HG03159 (cell line): ENCODE measurements around the gene HHIPL2.

ENCODE experiments used
- ATAC-seq: cut with Tn5 transposase; IDR thresholded peaks from one replicate; pipeline ENCODE4 v1.9.1; 2021; ENCODE audit warnings: mild to moderate bottlenecking, moderate library complexity; ENCODE audit not compliant: unreplicated experiment

Gene HHIPL2

DNA sequence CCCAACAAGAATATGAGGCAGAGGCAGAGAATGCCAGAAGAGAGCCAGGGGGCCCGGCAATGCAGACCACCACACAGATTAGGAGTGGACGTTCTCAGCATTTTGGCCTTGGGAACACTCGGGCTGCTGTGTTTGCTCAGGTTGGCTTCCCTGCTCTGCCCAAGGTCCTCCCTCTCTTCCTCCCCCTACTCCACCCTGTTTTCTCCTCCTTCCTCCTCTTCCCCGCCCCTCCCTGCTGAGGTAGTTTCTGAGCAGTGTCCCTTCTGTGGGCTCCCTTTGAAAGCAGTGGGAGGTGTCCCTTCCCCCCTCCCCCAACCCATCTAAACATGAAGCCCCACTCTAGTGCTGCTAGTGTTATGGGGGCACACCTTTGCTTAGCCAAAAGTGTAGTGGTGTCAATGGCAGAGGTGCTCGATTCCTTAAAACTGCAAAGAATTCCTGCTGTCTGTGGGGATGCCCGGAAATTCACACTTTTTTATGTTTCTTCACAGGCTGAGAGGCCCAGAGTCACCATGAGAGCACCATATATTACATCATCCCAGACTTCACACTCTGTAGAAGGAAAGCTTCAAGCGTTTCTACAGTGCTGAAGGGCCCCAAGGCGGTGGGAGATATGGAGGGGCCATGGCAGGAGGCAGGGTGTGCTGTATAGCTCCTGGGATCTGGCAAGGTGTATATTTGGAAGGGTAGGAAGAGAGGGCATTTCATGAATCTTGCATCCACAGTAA lies at the start of gene HHIPL2:
TSS of gene HHIPL2 (minus strand) at position 161 of the 728 bp plus-strand sequence. CDS start at position 101, 60 bp downstream.
- ATAC-seq, result no peak

DNA sequence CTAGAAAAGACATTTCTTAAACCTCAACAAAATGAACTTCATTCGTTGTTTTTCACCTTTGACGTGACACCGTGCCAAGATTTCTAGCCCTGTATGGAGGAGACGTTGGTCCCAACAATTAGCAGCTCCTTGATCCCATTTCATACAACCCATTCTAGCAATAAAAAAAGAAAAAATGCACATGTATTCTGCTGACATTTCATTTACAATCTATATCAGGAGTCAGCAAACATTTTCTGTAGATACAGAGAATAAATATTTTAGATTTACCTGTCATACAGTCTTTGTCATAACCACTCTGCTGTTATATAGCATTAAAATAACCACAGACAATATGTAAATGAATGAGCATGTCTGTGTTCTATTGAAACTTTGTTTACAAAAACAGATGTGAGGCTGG lies 48.8 kb upstream of the HHIPL2 start:
- no peak for ATAC-seq

DNA sequence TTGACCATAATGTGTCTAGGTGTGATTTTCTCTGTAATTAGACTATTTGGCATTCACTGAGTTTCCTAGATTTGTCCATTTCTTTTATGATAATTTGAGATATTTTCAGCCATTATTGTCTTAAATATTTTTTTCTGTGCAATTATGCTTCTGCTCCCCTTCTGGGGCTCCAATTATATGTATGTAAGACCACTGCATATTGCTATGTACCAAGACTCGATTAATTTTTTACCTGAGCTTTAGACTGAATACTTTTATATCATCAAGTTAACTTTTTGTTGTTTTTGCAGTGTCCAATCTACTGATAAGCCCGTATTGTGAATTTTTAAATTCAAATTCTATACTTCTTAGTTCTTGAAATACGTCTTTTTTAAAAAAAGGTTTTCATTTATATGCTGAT lies 46.9 kb upstream of the HHIPL2 start:
- ATAC-seq, result no peak

DNA sequence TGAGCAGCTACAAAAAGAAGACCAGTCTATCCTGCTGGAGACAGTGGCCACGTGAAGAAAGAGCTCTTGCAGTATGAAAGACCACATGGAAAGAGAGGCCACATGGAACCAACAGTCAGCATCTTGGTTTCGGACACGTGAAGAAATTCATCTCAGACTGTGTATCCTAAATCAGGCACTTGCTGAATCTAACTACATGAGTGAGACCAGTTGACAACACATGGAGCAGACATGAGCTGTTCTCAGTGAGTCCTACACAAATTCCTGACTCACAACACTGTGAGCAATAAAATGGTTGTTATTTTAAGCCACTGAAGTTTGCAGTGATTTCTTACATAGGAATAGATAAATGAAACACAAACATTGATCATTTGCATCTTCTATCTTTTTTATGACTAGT lies 44.3 kb upstream of the HHIPL2 start:
- ATAC-seq, result no peak

GRCh38 chr1:222589462-222590302 lies 41.8 kb upstream of the HHIPL2 start, which contains the start of gene TAF1A:
Gene TAF1A (minus strand): TSS chr1:222589933.
- peak; percentile 100 for ATAC-seq

DNA sequence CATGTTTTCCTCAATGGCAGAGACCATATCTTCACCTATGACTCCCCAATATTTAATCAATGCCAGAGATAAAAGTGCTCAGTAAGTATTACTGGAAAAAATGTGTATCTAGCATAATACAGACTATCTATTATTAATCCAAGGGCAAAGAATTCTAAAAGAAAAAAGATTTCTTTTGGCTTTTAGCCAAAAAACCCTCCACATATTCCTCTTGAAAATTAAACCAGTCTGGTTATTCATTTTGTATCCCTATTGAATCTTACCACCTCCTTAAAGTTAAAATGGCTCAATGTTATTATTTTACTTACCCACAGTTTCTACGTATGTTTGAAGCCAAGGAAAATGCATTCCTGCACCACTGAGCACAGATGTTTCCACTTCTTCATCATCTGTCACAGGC lies 40.2 kb upstream of the HHIPL2 start:
- no peak for ATAC-seq

GRCh38 chr1:222586842-222587241 lies 38.9 kb upstream of the HHIPL2 start:
- no peak for ATAC-seq

DNA sequence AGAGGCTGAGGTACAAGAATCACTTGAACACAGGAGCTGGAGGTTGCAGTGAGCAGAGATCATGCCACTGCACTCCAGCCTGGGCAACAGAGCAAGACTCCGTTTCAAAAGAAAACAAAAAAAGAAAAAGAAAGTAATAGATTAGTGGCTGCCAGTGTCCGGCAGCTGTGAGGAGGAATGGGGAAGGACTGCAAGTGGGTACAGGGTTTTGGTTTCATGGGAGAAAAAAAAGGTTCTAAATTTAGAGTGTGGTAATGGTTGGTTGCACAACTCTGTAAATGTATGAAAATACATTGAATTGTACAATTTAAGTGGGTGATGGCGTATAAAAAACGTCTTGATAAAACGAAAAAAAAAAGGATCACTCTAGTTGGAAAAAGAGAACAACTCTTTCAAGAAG lies 35.2 kb upstream of the HHIPL2 start:
- ATAC-seq, result peak; percentile 90

DNA sequence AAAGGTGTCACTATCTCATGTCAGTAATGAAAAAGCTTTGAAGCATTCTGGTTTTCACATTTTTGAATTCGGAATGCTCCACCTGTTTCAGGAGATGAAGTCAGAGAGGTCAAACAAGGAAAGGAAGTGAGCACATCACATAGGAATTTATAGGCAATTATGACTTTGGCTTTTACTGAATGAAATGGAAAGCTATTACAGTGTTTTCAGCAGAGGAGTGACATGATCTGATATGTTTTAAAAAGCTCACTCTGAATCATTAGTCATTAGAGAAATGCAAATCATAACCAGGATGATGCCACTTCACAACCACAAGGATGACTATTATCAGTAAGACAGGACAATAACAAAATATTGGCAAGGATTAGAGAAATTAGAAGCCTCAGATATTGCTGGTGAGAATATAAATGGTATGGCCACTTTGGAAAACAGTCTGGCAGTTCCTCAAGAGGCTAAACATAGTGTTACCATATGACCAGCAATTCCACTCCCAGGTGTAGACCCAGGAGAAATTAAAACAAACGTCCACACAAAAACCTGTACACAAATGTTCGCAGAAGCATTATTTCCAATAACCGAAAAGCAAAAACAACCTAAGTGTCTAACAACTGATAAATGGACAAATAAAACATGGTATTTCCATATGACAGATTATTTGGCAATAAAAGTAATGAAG lies 34.3 kb upstream of the HHIPL2 start:
- ATAC-seq, result peak; percentile 59

DNA sequence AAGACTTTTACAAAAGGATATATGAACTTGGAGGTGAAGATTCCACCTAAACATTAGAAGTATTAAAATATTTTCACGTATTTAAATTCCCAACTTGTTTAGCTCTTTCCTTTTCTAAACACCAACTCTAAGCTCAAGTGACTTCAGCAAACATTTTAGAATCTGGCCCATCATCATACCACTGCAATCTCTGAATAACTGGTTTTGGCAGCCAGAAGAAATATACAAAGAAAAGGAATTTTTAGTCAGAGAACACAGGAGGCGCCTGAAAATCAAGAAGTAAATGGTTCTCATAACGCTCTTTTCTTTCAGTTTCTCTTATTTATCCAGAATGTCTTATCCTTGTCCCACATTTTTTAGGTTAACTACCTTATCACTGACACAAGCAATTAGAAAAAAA lies 31.4 kb upstream of the HHIPL2 start:
- ATAC-seq, result no peak

- ATAC-seq, result no peak
These were observed 22.9 kb upstream of the HHIPL2 start for GRCh38 chr1:222570837-222571236.

DNA sequence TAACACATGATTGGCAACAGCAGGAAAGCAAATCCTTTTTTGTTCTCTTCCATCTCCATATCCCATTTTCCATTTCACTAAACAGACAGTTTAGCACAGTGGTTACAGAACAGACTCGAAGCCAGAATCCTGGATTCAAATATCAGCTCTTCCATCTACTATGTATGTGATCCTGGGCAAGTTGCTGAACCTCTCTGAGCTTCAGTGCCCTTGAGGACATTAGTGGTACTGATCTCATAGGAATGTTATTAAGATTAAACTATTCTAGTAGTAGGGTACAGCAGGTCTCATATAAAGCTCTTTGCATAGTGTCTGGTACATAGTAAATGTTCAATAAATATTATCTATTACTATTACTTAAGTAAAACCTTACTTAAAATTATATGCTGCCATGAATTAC lies 13.8 kb upstream of the HHIPL2 start:
- ATAC-seq, result peak; percentile 65

- ATAC-seq, result no peak
These were observed 9.7 kb upstream of the HHIPL2 start for GRCh38 chr1:222557574-222557973.

DNA sequence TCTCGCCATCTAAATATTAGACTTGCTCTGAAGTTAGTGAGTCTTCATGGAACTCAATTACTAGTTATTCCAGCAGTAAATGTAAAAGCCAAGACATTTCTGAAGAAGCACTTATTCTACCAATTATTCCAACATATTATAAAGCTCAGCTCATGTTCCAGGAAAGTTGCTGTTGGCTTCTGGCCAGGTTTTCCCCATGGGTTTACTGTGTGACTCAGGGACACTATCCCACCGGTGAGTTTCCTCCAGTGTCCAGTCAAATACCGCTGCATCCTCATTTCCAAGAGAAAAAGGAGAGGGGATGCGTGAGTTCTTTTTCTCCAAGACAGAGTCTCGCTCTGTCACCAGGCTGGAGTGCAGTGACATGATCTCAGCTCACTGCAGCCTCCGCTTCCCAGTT lies 9.2 kb upstream of the HHIPL2 start:
- ATAC-seq, result no peak

- no peak for ATAC-seq
These were observed 8.2 kb upstream of the HHIPL2 start for GRCh38 chr1:222555992-222556615.

- ATAC-seq, result no peak
These were observed 6.3 kb upstream of the HHIPL2 start for GRCh38 chr1:222554177-222554576.

DNA sequence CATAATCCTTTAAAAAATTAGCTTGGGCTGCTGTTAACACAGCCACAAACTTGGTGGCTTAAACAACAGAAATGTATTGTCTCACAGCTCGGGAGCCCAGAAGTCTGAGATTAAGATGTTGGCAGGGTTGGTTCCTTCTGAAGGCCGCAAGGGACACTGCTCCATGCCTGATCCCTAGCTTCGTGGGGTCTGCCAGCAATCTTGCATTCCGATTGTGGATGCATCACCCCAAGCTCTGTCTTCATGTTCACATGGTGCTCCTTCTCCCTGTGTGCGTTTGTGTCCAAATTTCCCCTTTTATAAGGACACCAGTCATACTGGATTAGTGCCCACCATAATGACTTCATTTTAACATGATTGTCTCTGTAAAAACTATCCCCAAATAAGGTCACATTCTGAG lies 5.0 kb upstream of the HHIPL2 start:
- no peak for ATAC-seq

- ATAC-seq, result no peak
These were observed 667 bp downstream of the HHIPL2 start for GRCh38 chr1:222547260-222547614.

GRCh38 chr1:222546548-222547259 lies 1.2 kb downstream of the HHIPL2 start:
- no peak for ATAC-seq

DNA sequence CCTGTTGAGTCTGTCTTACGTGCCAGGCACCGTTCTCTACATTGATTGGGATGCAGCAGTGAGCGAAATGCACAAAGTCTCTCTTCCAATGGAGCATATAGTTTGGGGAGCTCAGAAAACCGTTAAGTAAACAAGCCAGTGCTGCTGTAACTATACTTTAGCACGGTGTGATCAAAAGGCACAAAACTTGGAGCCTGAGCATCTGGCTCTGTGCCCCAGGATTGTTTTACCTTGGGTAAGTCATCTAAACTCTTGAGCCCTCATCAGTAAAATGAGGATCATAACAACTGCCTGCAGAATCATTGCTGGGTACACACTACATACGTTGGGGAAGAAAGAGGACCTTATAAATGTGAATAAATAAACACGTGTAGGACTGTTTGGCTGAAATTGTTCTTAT lies 1.8 kb downstream of the HHIPL2 start:
- ATAC-seq, result no peak

GRCh38 chr1:222543817-222544216 lies 4.1 kb downstream of the HHIPL2 start:
- ATAC-seq, result no peak
